CD4-positive, alpha-beta memory T cell (primary cell): Measurements from ENCODE around the gene LOXL3. TPM values are rescaled to one million over a fixed set of nuclear protein-coding genes. Genes with fewer than 3 reads are reported as not detected.
A peak's percentile ranks its signal among the peaks of the same experiment; 100 is the strongest.

ENCODE experiments used
- CTCF ChIA-PET: fragments of 350-600 bp; sonication (Branson Sonifier 250); formaldehyde crosslinking; loops from one replicate; lab custom pipeline; 2021; ENCODE audit warnings: inconsistent platforms; ENCODE audit not compliant: partially characterized antibody; lab: Charles Lee
- POLR2A ChIA-PET: fragments of 350-600 bp; sonication (Branson Sonifier 250); formaldehyde crosslinking; loops from one replicate; lab custom pipeline; 2021; ENCODE audit not compliant: partially characterized antibody; lab: Charles Lee
- DNase-seq, 5 donors: peaks; one replicate each; pipeline versions ENCODE4 v3.0.0 to v3.0.0-alpha.2; 2020 to 2022; ENCODE audit warnings: mixed read lengths in 1 of 5
- H3K27ac ChIP-seq: one replicate; pipeline ENCODE4 v1.7.0; 2013; ENCODE audit warnings: low read depth, low read length
- H3K27me3 ChIP-seq: 2 replicates; pipeline ENCODE4 v1.7.0; 2013; ENCODE audit warnings: mild to moderate bottlenecking, low read length, moderate library complexity; ENCODE audit not compliant: insufficient read depth
- H3K36me3 ChIP-seq: 2 replicates; pipeline ENCODE4 v1.7.0; 2013; ENCODE audit warnings: mild to moderate bottlenecking, low read length, moderate library complexity; ENCODE audit not compliant: insufficient read depth
- H3K4me1 ChIP-seq: 2 replicates; pipeline ENCODE4 v1.7.0; 2013; ENCODE audit warnings: mild to moderate bottlenecking, low read length, moderate library complexity; ENCODE audit not compliant: insufficient read depth
- H3K4me3 ChIP-seq, 2 donors: one replicate each; pipeline ENCODE4 v1.7.0; 2013; ENCODE audit warnings: low read length in 2 of 2, mild to moderate bottlenecking in 1 of 2
- H3K9me3 ChIP-seq, 2 donors: one replicate each; pipeline ENCODE4 v1.7.0; 2013; ENCODE audit warnings: low read length in 2 of 2, control low read depth in 1 of 2; ENCODE audit not compliant: control insufficient read depth in 1 of 2
- H3K27ac Mint-ChIP-seq, 7 donors: one replicate each; pipeline ENCODE4 v1.8.0; 2020 to 2021; ENCODE audit warnings: mixed read lengths in 7 of 7, mild to moderate bottlenecking in 6 of 7, inconsistent platforms in 3 of 7, moderate library complexity in 3 of 7
- H3K27me3 Mint-ChIP-seq, 2 donors: one replicate each; pipeline ENCODE4 v1.8.0; 2020 to 2021; ENCODE audit warnings: mixed read lengths in 2 of 2
- H3K36me3 Mint-ChIP-seq, 2 donors: one replicate each; pipeline ENCODE4 v1.8.0; 2020 to 2021; ENCODE audit warnings: mixed read lengths in 2 of 2, inconsistent platforms in 1 of 2, mild to moderate bottlenecking in 1 of 2
- H3K4me1 Mint-ChIP-seq, 4 donors: one replicate each; pipeline ENCODE4 v1.8.0; 2020 to 2021; ENCODE audit warnings: mixed read lengths in 4 of 4, mild to moderate bottlenecking in 1 of 4
- H3K4me3 Mint-ChIP-seq, 8 donors: one replicate each; pipeline ENCODE4 v1.8.0; 2020 to 2021; ENCODE audit warnings: mixed read lengths in 8 of 8, mild to moderate bottlenecking in 7 of 8, moderate library complexity in 6 of 8, inconsistent platforms in 3 of 8
- H3K9me3 Mint-ChIP-seq, 8 donors: one replicate each; pipeline ENCODE4 v1.8.0; 2020 to 2021; ENCODE audit warnings: mixed read lengths in 8 of 8, mild to moderate bottlenecking in 5 of 8, inconsistent platforms in 3 of 8, moderate library complexity in 1 of 8
- intact Hi-C: fragments of 100-400 bp; cut with micrococcal nuclease; formaldehyde crosslinking; loops from one replicate; pipeline ENCODE4 v1.15.1; 2023
- polyA plus RNA-seq, 2 donors: library from polyadenylated mRNA; unstranded; fragments of 300-500 nt; fragmentation: Illumina TruSeq; gene quantifications; one replicate each; pipeline ENCODE4 v1.2.3, GENCODE V29; 2021
- total RNA-seq, 2 experiments: library from RNA; stranded (reverse); gene quantifications; one replicate each; pipeline ENCODE4 v1.2.3, GENCODE V29; 2021

LOXL3 gene
- total and polyA plus RNA-seq, 4 experiments from 2014 or later = 0.25 to 0.32 TPM; not detected in 2

DNA sequence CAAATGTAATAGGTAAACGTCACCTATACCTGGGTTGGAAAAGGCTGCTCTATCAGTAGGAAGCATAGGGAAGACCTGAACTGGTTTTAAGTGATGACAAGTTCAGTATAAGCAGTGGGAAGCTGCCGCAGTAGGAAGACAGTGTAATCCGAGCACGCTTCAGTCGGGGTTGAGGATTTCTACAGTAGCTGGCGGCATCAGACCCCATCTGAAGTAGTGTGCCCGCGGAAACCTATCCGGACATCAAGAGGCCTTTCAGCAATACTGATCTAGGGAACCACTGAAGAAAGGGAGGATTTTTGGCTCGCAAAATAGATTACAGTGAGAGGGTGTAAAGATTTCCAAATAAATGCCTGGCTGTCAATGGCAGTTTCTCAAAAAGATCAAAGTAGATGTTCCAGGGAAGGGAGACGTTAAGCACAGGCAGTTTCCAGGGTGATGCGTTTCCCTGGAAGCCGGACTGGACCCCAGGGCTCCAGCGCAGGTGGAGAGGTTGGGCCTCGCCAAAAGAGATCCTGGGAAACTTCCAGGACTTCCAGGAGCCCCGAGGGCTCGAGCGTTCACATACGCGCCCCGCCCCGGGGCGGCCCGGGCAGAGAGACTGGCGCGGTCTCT lies 5.3 kb downstream of the LOXL3 start:
- no peaks in the 10 kb centered on the region for H3K36me3 Mint-ChIP-seq
- Histone ChIP-seq H3K27ac (no peak overlapping the region), H3K4me3 (no peak overlapping the region), H3K9me3 (no peaks in the 10 kb centered on the region), H3K4me1 (peaks cover 13% of the 10 kb centered on the region), H3K27me3 (peaks cover 30% of the 10 kb centered on the region), H3K36me3 (no peaks in the 10 kb centered on the region)
- H3K27ac Mint-ChIP-seq = no peak overlapping the region
- peaks cover 7 to 19% (median 12%) of the 10 kb centered on the region in 4 donors for H3K4me1 Mint-ChIP-seq
- POLR2A ChIA-PET = no interaction called here
- H3K9me3 Mint-ChIP-seq = no peaks in the 10 kb centered on the region
- DNase-seq = no peak
- H3K4me3 Mint-ChIP-seq = peak overlapping the region; percentile 50 to 85 (median 74)
- H3K27me3 Mint-ChIP-seq = peaks cover 26 to 46% of the 10 kb centered on the region in 2 donors
- CTCF ChIA-PET = interaction anchor here (1.0 kb wide), 1 partner anchor 15 kb away, joined by 3 read pairs; no protein-coding TSS in a partner anchor
- intact Hi-C loops = no loop called here

DNA sequence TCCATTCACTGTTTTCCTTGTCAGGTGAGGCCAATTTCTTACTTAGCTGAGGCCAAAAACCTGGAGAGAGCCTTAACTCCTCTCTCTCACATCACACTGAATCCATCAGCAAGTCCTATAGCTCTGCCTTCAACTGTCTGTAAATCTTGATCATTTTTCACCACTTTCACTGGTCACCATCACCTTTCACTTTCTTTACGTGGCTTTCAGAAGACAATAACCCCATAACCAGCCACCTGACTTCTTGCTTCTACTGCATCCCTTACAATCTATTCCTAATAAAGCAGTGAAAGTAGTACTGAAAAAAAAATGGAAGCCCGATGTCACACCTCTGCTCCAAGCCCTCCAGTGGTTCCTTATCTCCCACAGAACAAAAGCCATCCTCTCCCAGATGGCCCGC lies 7.7 kb downstream of the LOXL3 start:
- ChIA-PET CTCF (interaction anchor here (0.9 to 3.2 kb wide), 4 partner anchors 16 to 211 kb away, joined by 3 to 11 read pairs (median 3); partner anchors contain the start of genes CCDC142, HTRA2 and TTC31), POLR2A (no interaction called here)
- Mint-ChIP-seq H3K27ac (no peak overlapping the region), H3K27me3 (peaks cover 32 to 43% of the 10 kb centered on the region in 2 donors), H3K4me1 (peaks cover 3 to 13% (median 10%) of the 10 kb centered on the region in 4 donors), H3K36me3 (no peaks in the 10 kb centered on the region), H3K9me3 (no peaks in the 10 kb centered on the region), H3K4me3 (no peak overlapping the region)
- Histone ChIP-seq H3K4me1 (peaks cover 13% of the 10 kb centered on the region), H3K27me3 (peaks cover 30% of the 10 kb centered on the region), H3K36me3 (no peaks in the 10 kb centered on the region), H3K4me3 (no peak overlapping the region), H3K27ac (no peak overlapping the region), H3K9me3 (no peaks in the 10 kb centered on the region)
- intact Hi-C loops = no loop called here
- no peak for DNase-seq

GRCh38 chr2:74544634-74545033 lies 9.1 kb downstream of the LOXL3 start:
- Mint-ChIP-seq H3K4me3 (no peak overlapping the region), H3K9me3 (no peaks in the 10 kb centered on the region), H3K4me1 (peaks cover 3 to 12% (median 6%) of the 10 kb centered on the region in 4 donors), H3K27me3 (peaks cover 26 to 36% of the 10 kb centered on the region in 2 donors), H3K36me3 (no peaks in the 10 kb centered on the region), H3K27ac (no peak overlapping the region)
- H3K27ac ChIP-seq = no peak overlapping the region
- ChIA-PET CTCF (interaction anchor here (0.8 to 3.2 kb wide), 10 partner anchors 10 to 722 kb away, joined by 3 to 11 read pairs (median 3); partner anchors contain the start of genes CCDC142, HTRA2 and TTC31), POLR2A (interaction anchor here (1.2 to 1.3 kb wide), 2 partner anchors 15 to 87 kb away, joined by 4 read pairs; partner anchors contain the start of genes AUP1, HTRA2 and WBP1)
- intact Hi-C loops = loop anchor here (1.0 kb wide), 1 partner anchor 61 kb away; the partner anchor contains the start of gene TTC31
- DNase-seq = no peak
- H3K27me3 ChIP-seq = peaks cover 20% of the 10 kb centered on the region
- H3K36me3 ChIP-seq = no peaks in the 10 kb centered on the region
- H3K4me1 ChIP-seq = peaks cover 12% of the 10 kb centered on the region
- no peak overlapping the region for H3K4me3 ChIP-seq
- H3K9me3 ChIP-seq = no peaks in the 10 kb centered on the region

GRCh38 chr2:74542978-74543377 lies 10.8 kb downstream of the LOXL3 start:
- Mint-ChIP-seq H3K36me3 (no peaks in the 10 kb centered on the region), H3K4me3 (no peak overlapping the region), H3K9me3 (no peaks in the 10 kb centered on the region), H3K27me3 (peaks cover 26 to 40% of the 10 kb centered on the region in 2 donors), H3K27ac (no peak overlapping the region), H3K4me1 (peaks cover 0 to 2% (median under 1%) of the 10 kb centered on the region in 4 donors)
- no peak overlapping the region for H3K27ac ChIP-seq
- CTCF ChIA-PET = no interaction called here
- no peak for DNase-seq
- H3K36me3 ChIP-seq = no peaks in the 10 kb centered on the region
- no peaks in the 10 kb centered on the region for H3K9me3 ChIP-seq
- H3K27me3 ChIP-seq = peaks cover 6% of the 10 kb centered on the region
- H3K4me3 ChIP-seq = no peak overlapping the region
- intact Hi-C loops = no loop called here
- POLR2A ChIA-PET = no interaction called here
- no peaks in the 10 kb centered on the region for H3K4me1 ChIP-seq

DNA sequence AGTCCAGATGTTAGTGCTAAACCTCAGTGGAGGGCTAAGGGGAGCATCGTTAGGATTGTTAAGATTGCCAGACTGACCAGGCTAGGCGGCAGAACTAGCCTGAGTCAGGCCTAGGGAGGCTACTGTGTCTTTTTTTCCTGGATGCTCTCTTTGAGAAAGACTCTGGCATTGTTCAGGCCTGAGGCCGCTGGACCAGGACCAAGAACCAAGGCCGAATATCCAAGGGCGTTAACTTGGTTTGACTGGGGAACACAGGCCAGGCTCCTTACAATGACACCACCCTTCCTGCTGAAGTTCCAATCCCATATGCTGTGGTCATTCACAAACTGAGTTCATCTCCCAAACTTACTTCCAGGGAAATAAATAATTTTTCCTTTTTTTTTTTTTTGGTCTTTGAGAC lies 13.5 kb downstream of the LOXL3 start:
- Histone ChIP-seq H3K4me3 (no peak overlapping the region), H3K27ac (no peak overlapping the region), H3K36me3 (no peaks in the 10 kb centered on the region), H3K4me1 (no peaks in the 10 kb centered on the region), H3K27me3 (no peaks in the 10 kb centered on the region), H3K9me3 (no peaks in the 10 kb centered on the region)
- no peak for DNase-seq
- Mint-ChIP-seq H3K4me3 (no peak overlapping the region), H3K27me3 (peaks cover 23 to 37% of the 10 kb centered on the region in 2 donors), H3K4me1 (peaks cover 0 to 1% (median 0%) of the 10 kb centered on the region in 4 donors), H3K27ac (no peak overlapping the region), H3K9me3 (no peaks in the 10 kb centered on the region), H3K36me3 (no peaks in the 10 kb centered on the region)
- POLR2A ChIA-PET = interaction anchor here (1.1 kb wide), 1 partner anchor 57 kb away, joined by 3 read pairs; the partner anchor contains the start of genes CCDC142 and TTC31
- CTCF ChIA-PET = no interaction called here
- intact Hi-C loops = no loop called here

DNA sequence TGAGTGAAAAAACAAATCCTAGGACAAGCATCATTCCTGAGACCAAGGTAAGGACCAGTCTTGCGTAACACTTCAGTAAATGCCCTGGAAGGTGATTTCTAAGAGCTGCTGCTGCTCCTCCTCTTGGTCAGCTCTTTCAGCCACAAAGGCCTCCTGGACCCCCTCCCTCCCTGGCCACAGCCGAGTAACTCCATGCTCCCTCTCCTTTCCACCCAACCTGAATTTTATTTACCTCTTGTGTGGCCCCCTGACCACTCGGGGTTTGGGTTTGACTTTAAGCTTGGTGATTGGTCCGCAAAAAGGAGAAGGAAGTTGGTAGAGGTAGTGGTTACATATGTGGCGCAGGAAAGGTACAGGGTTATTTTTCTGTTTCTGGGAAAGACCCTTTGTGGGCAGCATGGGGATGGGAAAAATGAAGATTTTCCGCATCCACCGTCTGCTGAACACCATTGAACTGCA lies 14.8 kb downstream of the LOXL3 start:
- Histone ChIP-seq H3K9me3 (no peaks in the 10 kb centered on the region), H3K36me3 (no peaks in the 10 kb centered on the region), H3K4me3 (no peak overlapping the region), H3K27me3 (no peaks in the 10 kb centered on the region), H3K4me1 (no peaks in the 10 kb centered on the region), H3K27ac (no peak overlapping the region)
- Mint-ChIP-seq H3K36me3 (no peaks in the 10 kb centered on the region), H3K27me3 (peaks cover 23 to 29% of the 10 kb centered on the region in 2 donors), H3K9me3 (no peaks in the 10 kb centered on the region), H3K27ac (no peak overlapping the region), H3K4me3 (no peak overlapping the region), H3K4me1 (peaks cover 0 to 1% (median 0%) of the 10 kb centered on the region in 4 donors)
- DNase-seq = no peak
- POLR2A ChIA-PET = interaction anchor here (0.9 to 1.4 kb wide), 2 partner anchors 9 kb away, joined by 3 to 6 read pairs; partner anchors contain the start of genes AUP1 and HTRA2
- intact Hi-C loops = no loop called here
- CTCF ChIA-PET = interaction anchor here (1.2 kb wide), 1 partner anchor 289 kb away, joined by 6 read pairs; no protein-coding TSS in a partner anchor

DNA sequence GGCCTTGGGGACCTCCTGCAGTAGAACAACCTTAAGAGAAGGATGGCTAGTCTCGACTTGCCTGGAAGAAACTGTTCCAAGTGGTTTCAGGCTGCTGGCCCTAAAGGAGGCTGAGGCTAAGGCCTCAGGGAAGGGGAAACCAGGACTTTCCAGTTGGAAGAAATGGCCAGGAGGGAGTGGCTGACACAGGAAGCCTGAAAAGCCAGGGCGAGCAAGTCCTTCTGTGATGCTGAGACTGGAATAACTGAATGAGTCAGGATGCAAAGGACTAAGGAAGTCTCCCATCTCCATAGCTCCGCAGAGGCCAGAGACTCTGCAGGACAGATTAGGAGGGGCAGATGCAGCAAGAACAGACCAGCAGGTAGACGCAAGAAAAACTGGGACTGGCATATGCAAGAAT lies 16.6 kb downstream of the LOXL3 start:
- POLR2A ChIA-PET = no interaction called here
- Histone ChIP-seq H3K4me1 (no peaks in the 10 kb centered on the region), H3K4me3 (no peak overlapping the region), H3K27ac (no peak overlapping the region), H3K36me3 (no peaks in the 10 kb centered on the region), H3K27me3 (no peaks in the 10 kb centered on the region), H3K9me3 (no peaks in the 10 kb centered on the region)
- DNase-seq = no peak
- Mint-ChIP-seq H3K36me3 (peaks cover 7 to 8% of the 10 kb centered on the region in 2 donors), H3K27me3 (peaks cover 18 to 21% of the 10 kb centered on the region in 2 donors), H3K27ac (no peak overlapping the region), H3K9me3 (no peaks in the 10 kb centered on the region), H3K4me3 (no peak overlapping the region), H3K4me1 (peaks cover 2 to 5% (median 4%) of the 10 kb centered on the region in 4 donors)
- intact Hi-C loops = no loop called here
- CTCF ChIA-PET = no interaction called here
